CD4-positive, alpha-beta memory T cell (primary cell): Measurements from ENCODE around the gene LPP. TPM values are rescaled to one million over a fixed set of nuclear protein-coding genes. Genes with fewer than 3 reads are reported as not detected.

Experiments
- CTCF ChIA-PET: fragments of 350-600 bp; sonication (Branson Sonifier 250); formaldehyde crosslinking; loops from one replicate; lab custom pipeline; 2021; ENCODE audit warnings: inconsistent platforms; ENCODE audit not compliant: partially characterized antibody; lab: Charles Lee
- POLR2A ChIA-PET: fragments of 350-600 bp; sonication (Branson Sonifier 250); formaldehyde crosslinking; loops from one replicate; lab custom pipeline; 2021; ENCODE audit not compliant: partially characterized antibody; lab: Charles Lee
- DNase-seq, 5 donors: peaks; one replicate each; pipeline versions ENCODE4 v3.0.0 to v3.0.0-alpha.2; 2020 to 2022; ENCODE audit warnings: mixed read lengths in 1 of 5
- H3K27ac ChIP-seq: one replicate; pipeline ENCODE4 v1.7.0; 2013; ENCODE audit warnings: low read depth, low read length
- H3K27me3 ChIP-seq: 2 replicates; pipeline ENCODE4 v1.7.0; 2013; ENCODE audit warnings: mild to moderate bottlenecking, low read length, moderate library complexity; ENCODE audit not compliant: insufficient read depth
- H3K36me3 ChIP-seq: 2 replicates; pipeline ENCODE4 v1.7.0; 2013; ENCODE audit warnings: mild to moderate bottlenecking, low read length, moderate library complexity; ENCODE audit not compliant: insufficient read depth
- H3K4me1 ChIP-seq: 2 replicates; pipeline ENCODE4 v1.7.0; 2013; ENCODE audit warnings: mild to moderate bottlenecking, low read length, moderate library complexity; ENCODE audit not compliant: insufficient read depth
- H3K4me3 ChIP-seq, 2 donors: one replicate each; pipeline ENCODE4 v1.7.0; 2013; ENCODE audit warnings: low read length in 2 of 2, mild to moderate bottlenecking in 1 of 2
- H3K9me3 ChIP-seq, 2 donors: one replicate each; pipeline ENCODE4 v1.7.0; 2013; ENCODE audit warnings: low read length in 2 of 2, control low read depth in 1 of 2; ENCODE audit not compliant: control insufficient read depth in 1 of 2
- H3K27ac Mint-ChIP-seq, 7 donors: one replicate each; pipeline ENCODE4 v1.8.0; 2020 to 2021; ENCODE audit warnings: mixed read lengths in 7 of 7, mild to moderate bottlenecking in 6 of 7, inconsistent platforms in 3 of 7, moderate library complexity in 3 of 7
- H3K27me3 Mint-ChIP-seq, 2 donors: one replicate each; pipeline ENCODE4 v1.8.0; 2020 to 2021; ENCODE audit warnings: mixed read lengths in 2 of 2
- H3K36me3 Mint-ChIP-seq, 2 donors: one replicate each; pipeline ENCODE4 v1.8.0; 2020 to 2021; ENCODE audit warnings: mixed read lengths in 2 of 2, inconsistent platforms in 1 of 2, mild to moderate bottlenecking in 1 of 2
- H3K4me1 Mint-ChIP-seq, 4 donors: one replicate each; pipeline ENCODE4 v1.8.0; 2020 to 2021; ENCODE audit warnings: mixed read lengths in 4 of 4, mild to moderate bottlenecking in 1 of 4
- H3K4me3 Mint-ChIP-seq, 8 donors: one replicate each; pipeline ENCODE4 v1.8.0; 2020 to 2021; ENCODE audit warnings: mixed read lengths in 8 of 8, mild to moderate bottlenecking in 7 of 8, moderate library complexity in 6 of 8, inconsistent platforms in 3 of 8
- H3K9me3 Mint-ChIP-seq, 8 donors: one replicate each; pipeline ENCODE4 v1.8.0; 2020 to 2021; ENCODE audit warnings: mixed read lengths in 8 of 8, mild to moderate bottlenecking in 5 of 8, inconsistent platforms in 3 of 8, moderate library complexity in 1 of 8
- intact Hi-C: fragments of 100-400 bp; cut with micrococcal nuclease; formaldehyde crosslinking; loops from one replicate; pipeline ENCODE4 v1.15.1; 2023
- polyA plus RNA-seq, 2 donors: library from polyadenylated mRNA; unstranded; fragments of 300-500 nt; fragmentation: Illumina TruSeq; gene quantifications; one replicate each; pipeline ENCODE4 v1.2.3, GENCODE V29; 2021
- total RNA-seq, 2 experiments: library from RNA; stranded (reverse); gene quantifications; one replicate each; pipeline ENCODE4 v1.2.3, GENCODE V29; 2021

LPP gene
- total and polyA plus RNA-seq, 4 experiments from 2014 or later, result 10.4 to 27.2 (median 24.7) TPM

- H3K4me1 Mint-ChIP-seq, result peaks cover 37 to 49% (median 41%) of the 10 kb centered on the region in 4 donors
- CTCF ChIA-PET, result interaction anchor here (1.2 to 2.8 kb wide), 3 partner anchors 426 to 584 kb away, joined by 3 to 14 read pairs (median 4); no protein-coding TSS in a partner anchor
Observed at GRCh38 chr3:188323067-188323842, 169.3 kb downstream of the LPP start.

DNA sequence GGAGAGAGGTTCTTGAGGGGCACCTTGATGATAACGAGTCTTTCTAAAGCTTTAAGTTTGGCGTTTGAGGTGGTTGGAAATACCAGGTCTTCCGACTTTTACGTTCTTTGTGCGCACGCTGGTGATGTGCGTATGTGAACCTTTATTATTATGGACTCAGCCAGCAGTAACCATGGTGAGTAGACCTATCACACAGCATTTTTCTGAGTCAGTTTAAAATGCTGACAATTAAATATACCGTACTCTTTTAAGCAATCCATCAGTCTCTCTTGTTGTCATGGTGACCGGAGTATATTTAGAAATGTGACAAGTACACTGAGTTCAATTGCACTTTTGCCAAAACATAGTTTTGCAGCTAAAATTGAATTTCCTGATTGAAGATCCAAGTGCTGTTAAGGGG, 172.2 kb downstream of the LPP start:
- no peak overlapping the region for H3K27ac ChIP-seq
- H3K4me3 Mint-ChIP-seq, result no peak overlapping the region
- no peaks in the 10 kb centered on the region for H3K27me3 ChIP-seq
- no peak for DNase-seq
- intact Hi-C loops, result loop anchor here (10.0 kb wide), 1 partner anchor 351 kb away; no protein-coding TSS in a partner anchor
- no peaks in the 10 kb centered on the region for H3K27me3 Mint-ChIP-seq
- no peak overlapping the region for H3K27ac Mint-ChIP-seq
- H3K36me3 ChIP-seq, result no peaks in the 10 kb centered on the region
- H3K9me3 ChIP-seq, result no peaks in the 10 kb centered on the region
- H3K36me3 Mint-ChIP-seq, result peaks cover 4 to 27% of the 10 kb centered on the region in 2 donors
- ChIA-PET POLR2A (no interaction called here), CTCF (interaction anchor here (1.0 to 1.4 kb wide), 2 partner anchors 8 to 586 kb away, joined by 3 to 7 read pairs; no protein-coding TSS in a partner anchor)
- H3K4me1 Mint-ChIP-seq, result peaks cover 49 to 64% (median 56%) of the 10 kb centered on the region in 4 donors
- no peak overlapping the region for H3K4me3 ChIP-seq
- peaks cover 41% of the 10 kb centered on the region for H3K4me1 ChIP-seq
- peaks cover 0 to 4% (median 0%) of the 10 kb centered on the region in 8 donors for H3K9me3 Mint-ChIP-seq

More at GRCh38 chr3:188323067-188323842, 169.3 kb downstream of the LPP start:
- Histone ChIP-seq H3K4me1 (peaks cover 32% of the 10 kb centered on the region), H3K27ac (peak overlapping the region; percentile 4), H3K36me3 (no peaks in the 10 kb centered on the region), H3K9me3 (no peaks in the 10 kb centered on the region), H3K4me3 (peak overlapping the region in 1 of 2 donors; percentile 16), H3K27me3 (no peaks in the 10 kb centered on the region)
- no peaks in the 10 kb centered on the region for H3K27me3 Mint-ChIP-seq
- intact Hi-C loops, result loop anchor here (5.0 to 10.0 kb wide), 2 partner anchors 348 to 581 kb away; no protein-coding TSS in a partner anchor
- H3K9me3 Mint-ChIP-seq, result peaks cover 0 to 4% (median 0%) of the 10 kb centered on the region in 8 donors
- peak overlapping the region; percentile 49 to 84 (median 76) for H3K27ac Mint-ChIP-seq
- peak overlapping the region in 7 of 8 donors; percentile 9 to 70 (median 27) for H3K4me3 Mint-ChIP-seq
- peaks cover 4 to 14% of the 10 kb centered on the region in 2 donors for H3K36me3 Mint-ChIP-seq
- DNase-seq, result peak; percentile 64 to 74 (median 67)
- POLR2A ChIA-PET, result interaction anchor here (0.6 to 1.7 kb wide), 4 partner anchors 8 to 578 kb away, joined by 3 to 7 read pairs (median 3); partner anchors contain the start of gene BCL6

- CTCF ChIA-PET, result no interaction called here
- Histone ChIP-seq H3K36me3 (no peaks in the 10 kb centered on the region), H3K4me3 (no peak overlapping the region), H3K27me3 (no peaks in the 10 kb centered on the region), H3K4me1 (peaks cover 38% of the 10 kb centered on the region), H3K9me3 (no peaks in the 10 kb centered on the region), H3K27ac (no peak overlapping the region)
- Mint-ChIP-seq H3K27me3 (no peaks in the 10 kb centered on the region), H3K9me3 (peaks cover 0 to 4% (median 0%) of the 10 kb centered on the region in 8 donors), H3K36me3 (peaks cover 4 to 32% of the 10 kb centered on the region in 2 donors), H3K4me1 (peaks cover 50 to 63% (median 55%) of the 10 kb centered on the region in 4 donors), H3K27ac (no peak overlapping the region), H3K4me3 (no peak overlapping the region)
- intact Hi-C loops, result loop anchor here (10.0 kb wide), 1 partner anchor 352 kb away; no protein-coding TSS in a partner anchor
- POLR2A ChIA-PET, result no interaction called here
- DNase-seq, result no peak
Observed at GRCh38 chr3:188326968-188327367, 173.0 kb downstream of the LPP start.

DNA sequence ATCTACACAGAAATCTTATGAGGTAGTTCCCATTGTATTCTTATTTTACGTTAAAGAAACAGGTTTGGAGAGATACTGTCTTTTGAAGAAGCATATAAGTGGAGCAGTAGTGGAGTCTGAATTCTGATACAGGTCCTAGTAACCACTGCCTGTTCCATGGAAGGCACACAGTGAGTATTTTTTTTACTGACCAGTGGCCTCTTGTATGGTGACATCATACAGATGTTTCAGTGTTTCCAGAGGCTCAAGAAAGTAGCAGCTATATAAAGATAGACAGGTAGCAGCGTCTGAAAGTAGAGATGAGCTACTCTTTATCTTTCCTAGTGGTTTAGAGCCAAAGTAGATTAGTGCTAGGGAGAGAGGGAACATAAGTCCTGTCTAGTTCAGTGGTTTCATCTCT, 173.5 kb downstream of the LPP start:
- Mint-ChIP-seq H3K4me1 (peaks cover 46 to 58% (median 51%) of the 10 kb centered on the region in 4 donors), H3K4me3 (no peak overlapping the region), H3K27ac (no peak overlapping the region), H3K27me3 (no peaks in the 10 kb centered on the region), H3K36me3 (peaks cover 4 to 32% of the 10 kb centered on the region in 2 donors), H3K9me3 (peaks cover 0 to 4% (median 0%) of the 10 kb centered on the region in 8 donors)
- intact Hi-C loops, result loop anchor here (10.0 kb wide), 1 partner anchor 353 kb away; no protein-coding TSS in a partner anchor
- Histone ChIP-seq H3K27me3 (no peaks in the 10 kb centered on the region), H3K36me3 (no peaks in the 10 kb centered on the region), H3K27ac (no peak overlapping the region), H3K4me1 (peaks cover 33% of the 10 kb centered on the region), H3K9me3 (no peaks in the 10 kb centered on the region), H3K4me3 (no peak overlapping the region)
- POLR2A ChIA-PET, result no interaction called here
- CTCF ChIA-PET, result no interaction called here
- no peak for DNase-seq

- no peaks in the 10 kb centered on the region for H3K9me3 Mint-ChIP-seq
- H3K4me1 Mint-ChIP-seq, result peaks cover 24 to 34% (median 28%) of the 10 kb centered on the region in 4 donors
- ChIA-PET CTCF (interaction anchor here (1.0 to 1.5 kb wide), 3 partner anchors 9 to 590 kb away, joined by 3 to 6 read pairs (median 4); no protein-coding TSS in a partner anchor), POLR2A (interaction anchor here (1.1 kb wide), 1 partner anchor 9 kb away, joined by 4 read pairs; no protein-coding TSS in a partner anchor)
- H3K27me3 Mint-ChIP-seq, result no peaks in the 10 kb centered on the region
- intact Hi-C loops, result no loop called here
- no peaks in the 10 kb centered on the region for H3K9me3 ChIP-seq
- peaks cover 4 to 28% of the 10 kb centered on the region in 2 donors for H3K36me3 Mint-ChIP-seq
- DNase-seq, result no peak
- H3K4me3 Mint-ChIP-seq, result peak overlapping the region in 7 of 8 donors; percentile 0 to 69 (median 12)
- no peaks in the 10 kb centered on the region for H3K36me3 ChIP-seq
- H3K4me1 ChIP-seq, result peaks cover 13% of the 10 kb centered on the region
- H3K27me3 ChIP-seq, result no peaks in the 10 kb centered on the region
- peak overlapping the region in 4 of 7 donors; percentile 1 to 54 (median 34) for H3K27ac Mint-ChIP-seq
- H3K27ac ChIP-seq, result no peak overlapping the region
- no peak overlapping the region for H3K4me3 ChIP-seq
Observed at GRCh38 chr3:188330138-188330537, 176.2 kb downstream of the LPP start.

GRCh38 chr3:188331166-188331565, 177.2 kb downstream of the LPP start:
- Histone ChIP-seq H3K4me3 (no peak overlapping the region), H3K27me3 (no peaks in the 10 kb centered on the region), H3K27ac (no peak overlapping the region), H3K36me3 (no peaks in the 10 kb centered on the region), H3K4me1 (peaks cover 13% of the 10 kb centered on the region), H3K9me3 (no peaks in the 10 kb centered on the region)
- Mint-ChIP-seq H3K27me3 (no peaks in the 10 kb centered on the region), H3K9me3 (no peaks in the 10 kb centered on the region), H3K4me1 (peaks cover 22 to 31% (median 23%) of the 10 kb centered on the region in 4 donors), H3K27ac (no peak overlapping the region), H3K4me3 (no peak overlapping the region), H3K36me3 (peaks cover 1 to 25% of the 10 kb centered on the region in 2 donors)
- intact Hi-C loops, result no loop called here
- POLR2A ChIA-PET, result interaction anchor here (1.1 kb wide), 1 partner anchor 8 kb away, joined by 4 read pairs; no protein-coding TSS in a partner anchor
- CTCF ChIA-PET, result interaction anchor here (0.8 to 1.5 kb wide), 3 partner anchors 8 to 45 kb away, joined by 3 to 6 read pairs (median 3); no protein-coding TSS in a partner anchor
- no peak for DNase-seq
